Dedifferentiated amniotic fluid mesenchymal stem cell (primary cell): ENCODE data around the gene RNF133.

Experiments used
- DNase-seq: peaks from one replicate; pipeline ENCODE4 v3.0.0-alpha.2; 2016; ENCODE audit errors: extremely low spot score

Gene RNF133

GRCh38 chr7:122699017-122699416 lies at the start of gene RNF133:
Gene RNF133, minus strand, starts transcription at chr7:122699117. Its CDS starts 199 bp downstream, at chr7:122698918.
- no peak for DNase-seq

GRCh38 chr7:122748195-122748594 lies 49.3 kb upstream of the RNF133 start:
- DNase-seq = no peak

GRCh38 chr7:122746948-122747347 lies 48.0 kb upstream of the RNF133 start:
- no peak for DNase-seq

GRCh38 chr7:122743211-122743610 lies 44.3 kb upstream of the RNF133 start:
- no peak for DNase-seq

- DNase-seq = no peak
Observed at GRCh38 chr7:122738947-122739346, 40.0 kb upstream of the RNF133 start.

- no peak for DNase-seq
Observed at GRCh38 chr7:122736183-122736582, 37.3 kb upstream of the RNF133 start.

- no peak for DNase-seq
Observed at GRCh38 chr7:122727759-122728158, 28.8 kb upstream of the RNF133 start.

GRCh38 chr7:122727354-122727753 lies 28.4 kb upstream of the RNF133 start:
- DNase-seq = no peak

GRCh38 chr7:122726881-122727280 lies 28.0 kb upstream of the RNF133 start:
- DNase-seq = no peak

- DNase-seq = no peak
Observed at GRCh38 chr7:122724366-122724765, 25.4 kb upstream of the RNF133 start.

GRCh38 chr7:122719010-122719578 lies 20.2 kb upstream of the RNF133 start:
- DNase-seq = no peak

GRCh38 chr7:122717356-122718089 lies 18.6 kb upstream of the RNF133 start:
- DNase-seq = no peak

- DNase-seq = no peak
Observed at GRCh38 chr7:122715183-122715582, 16.3 kb upstream of the RNF133 start.

- DNase-seq = no peak
Observed at GRCh38 chr7:122710916-122711315, 12.0 kb upstream of the RNF133 start.

- DNase-seq = no peak
Observed at GRCh38 chr7:122709930-122710646, 11.2 kb upstream of the RNF133 start.

- no peak for DNase-seq
Observed at GRCh38 chr7:122706836-122707235, 7.9 kb upstream of the RNF133 start.

GRCh38 chr7:122702872-122703510 lies 4.1 kb upstream of the RNF133 start, which contains the start of gene RNF148:
Gene RNF148, minus strand, starts transcription at chr7:122702922. Its CDS starts 172 bp downstream, at chr7:122702750.
- DNase-seq = no peak

- no peak for DNase-seq
Observed at GRCh38 chr7:122695816-122696215, 3.1 kb downstream of the RNF133 start.

GRCh38 chr7:122694697-122695096 lies 4.2 kb downstream of the RNF133 start:
- DNase-seq = no peak

GRCh38 chr7:122692769-122693309 lies 6.1 kb downstream of the RNF133 start:
- no peak for DNase-seq

GRCh38 chr7:122691569-122692235 lies 7.2 kb downstream of the RNF133 start:
- DNase-seq = no peak
